ENCODE measurements around the gene ERI3.

DNA sequence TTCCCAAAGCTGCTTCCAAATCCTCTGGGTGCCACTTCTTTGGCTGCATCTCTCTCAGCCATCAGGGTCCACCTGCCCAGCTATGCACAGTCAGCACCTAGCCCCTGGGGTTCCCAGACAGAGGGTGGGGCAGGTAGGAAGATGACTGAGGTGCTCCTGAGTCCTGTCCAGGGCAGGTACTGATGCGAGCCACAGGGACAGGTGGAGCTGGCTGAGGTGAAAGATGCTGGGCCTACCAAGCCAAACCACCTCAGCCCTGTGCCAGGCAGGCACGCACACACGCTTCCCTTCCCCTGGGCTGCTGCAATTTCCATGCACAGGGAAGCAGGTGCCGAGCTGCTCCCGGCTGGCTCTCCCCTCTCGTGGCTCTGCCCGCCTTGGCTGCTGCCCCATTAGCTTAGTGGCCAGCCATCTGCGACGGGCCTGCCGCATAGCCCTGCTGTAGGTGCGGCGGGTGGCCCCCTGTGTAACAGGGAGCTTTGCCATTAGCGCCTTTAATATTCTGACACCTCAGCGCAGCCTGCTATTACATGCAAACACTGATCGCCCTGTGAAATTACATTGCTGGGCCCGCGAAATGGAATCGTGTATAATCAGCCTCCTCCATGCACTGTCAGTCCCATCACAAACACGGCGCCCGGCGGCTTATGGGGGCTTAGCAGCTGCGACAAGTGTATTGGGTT, 102.9 kb downstream of the ERI3 start:
- no peak for TF ChIP-seq POLR2A (IDR thresholded peaks at IDR 0.05; ENCODE audit: low read depth, low read length)
- TF ChIP-seq, protein P1, sequence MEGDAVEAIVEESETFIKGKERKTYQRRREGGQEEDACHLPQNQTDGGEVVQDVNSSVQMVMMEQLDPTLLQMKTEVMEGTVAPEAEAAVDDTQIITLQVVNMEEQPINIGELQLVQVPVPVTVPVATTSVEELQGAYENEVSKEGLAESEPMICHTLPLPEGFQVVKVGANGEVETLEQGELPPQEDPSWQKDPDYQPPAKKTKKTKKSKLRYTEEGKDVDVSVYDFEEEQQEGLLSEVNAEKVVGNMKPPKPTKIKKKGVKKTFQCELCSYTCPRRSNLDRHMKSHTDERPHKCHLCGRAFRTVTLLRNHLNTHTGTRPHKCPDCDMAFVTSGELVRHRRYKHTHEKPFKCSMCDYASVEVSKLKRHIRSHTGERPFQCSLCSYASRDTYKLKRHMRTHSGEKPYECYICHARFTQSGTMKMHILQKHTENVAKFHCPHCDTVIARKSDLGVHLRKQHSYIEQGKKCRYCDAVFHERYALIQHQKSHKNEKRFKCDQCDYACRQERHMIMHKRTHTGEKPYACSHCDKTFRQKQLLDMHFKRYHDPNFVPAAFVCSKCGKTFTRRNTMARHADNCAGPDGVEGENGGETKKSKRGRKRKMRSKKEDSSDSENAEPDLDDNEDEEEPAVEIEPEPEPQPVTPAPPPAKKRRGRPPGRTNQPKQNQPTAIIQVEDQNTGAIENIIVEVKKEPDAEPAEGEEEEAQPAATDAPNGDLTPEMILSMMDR (IDR thresholded peaks at IDR 0.05; ENCODE audit: extremely low read depth in 1 of 2, insufficient read depth in 1 of 2, low read depth in 1 of 2, low read length in 2 of 2): no peak
- TF ChIP-seq, protein P2, sequence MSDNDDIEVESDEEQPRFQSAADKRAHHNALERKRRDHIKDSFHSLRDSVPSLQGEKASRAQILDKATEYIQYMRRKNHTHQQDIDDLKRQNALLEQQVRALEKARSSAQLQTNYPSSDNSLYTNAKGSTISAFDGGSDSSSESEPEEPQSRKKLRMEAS (IDR thresholded peaks at IDR 0.05; ENCODE audit: insufficient read depth, insufficient read length): no peak
- no peak for TF ChIP-seq EZH2 (IDR thresholded peaks at IDR 0.05; ENCODE audit: borderline replicate concordance, low read depth, low read length, severe bottlenecking)
- no peak for TF ChIP-seq POLR2AphosphoS5 (IDR thresholded peaks at IDR 0.05; ENCODE audit: insufficient read depth, low read depth, low read length)
- no peak for TF ChIP-seq GATA2 (IDR thresholded peaks at IDR 0.05; ENCODE audit: insufficient read depth, insufficient read length, low read depth, low read length)

Measured in endothelial cell of umbilical vein (primary cell).